ENCODE data around the gene HNRNPLL.

HNRNPLL gene

GRCh38 chr2:38535744-38536506 is 66.8 kb downstream of the HNRNPLL start:
- H3K4me3 ChIP-seq: peak overlapping the region; percentile 24 to 44 (median 29)
- H3K27ac ChIP-seq: peak overlapping the region in 2 of 21 experiments; percentile 24 to 36

- Histone ChIP-seq H3K27ac (no peak overlapping the region), H3K4me3 (no peak overlapping the region)
Observed at GRCh38 chr2:38535404-38535743, 67.4 kb downstream of the HNRNPLL start.

GRCh38 chr2:38534746-38535403 is 67.9 kb downstream of the HNRNPLL start:
- no peak overlapping the region for H3K4me3 ChIP-seq
- no peak overlapping the region for H3K27ac ChIP-seq

GRCh38 chr2:38533757-38534545 is 68.8 kb downstream of the HNRNPLL start:
- Histone ChIP-seq H3K27ac (no peak overlapping the region), H3K4me3 (no peak overlapping the region)

GRCh38 chr2:38533180-38533579 is 69.5 kb downstream of the HNRNPLL start:
- H3K4me3 ChIP-seq: no peak overlapping the region
- no peak overlapping the region for H3K27ac ChIP-seq

- H3K4me3 ChIP-seq: no peak overlapping the region
- no peak overlapping the region for H3K27ac ChIP-seq
Observed at GRCh38 chr2:38532366-38532765, 70.4 kb downstream of the HNRNPLL start.

GRCh38 chr2:38529208-38529607 is 73.5 kb downstream of the HNRNPLL start:
- Histone ChIP-seq H3K4me3 (no peak overlapping the region), H3K27ac (no peak overlapping the region)

GRCh38 chr2:38528534-38528933 is 74.2 kb downstream of the HNRNPLL start:
- Histone ChIP-seq H3K4me3 (peak overlapping the region in 2 of 7 experiments; percentile 10 to 18), H3K27ac (peak overlapping the region in 1 of 21 experiments; percentile 6)

GRCh38 chr2:38528008-38528442 is 74.7 kb downstream of the HNRNPLL start:
- H3K4me3 ChIP-seq: peak overlapping the region; percentile 3 to 35 (median 16)

GRCh38 chr2:38527338-38528007 is 75.3 kb downstream of the HNRNPLL start:
- peak overlapping the region in 10 of 21 experiments; percentile 6 to 67 (median 56) for H3K27ac ChIP-seq

More at GRCh38 chr2:38528008-38528442, 74.7 kb downstream of the HNRNPLL start:
- peak overlapping the region in 10 of 21 experiments; percentile 6 to 67 (median 56) for H3K27ac ChIP-seq

GRCh38 chr2:38526195-38526594 is 76.5 kb downstream of the HNRNPLL start:
- Histone ChIP-seq H3K4me3 (no peak overlapping the region), H3K27ac (no peak overlapping the region)

More at GRCh38 chr2:38527338-38528007, 75.3 kb downstream of the HNRNPLL start:
- peak overlapping the region in 6 of 7 experiments; percentile 3 to 35 (median 17) for H3K4me3 ChIP-seq

GRCh38 chr2:38524580-38524979 is 78.1 kb downstream of the HNRNPLL start:
- no peak overlapping the region for H3K27ac ChIP-seq
- H3K4me3 ChIP-seq: no peak overlapping the region

- Histone ChIP-seq H3K27ac (no peak overlapping the region), H3K4me3 (no peak overlapping the region)
Observed at GRCh38 chr2:38523728-38524437, 78.8 kb downstream of the HNRNPLL start.

GRCh38 chr2:38522754-38523349 is 79.9 kb downstream of the HNRNPLL start:
- H3K4me3 ChIP-seq: no peak overlapping the region
- no peak overlapping the region for H3K27ac ChIP-seq

- Histone ChIP-seq H3K27ac (no peak overlapping the region), H3K4me3 (no peak overlapping the region)
Observed at GRCh38 chr2:38521835-38522234, 80.9 kb downstream of the HNRNPLL start.

GRCh38 chr2:38517284-38517683 is 85.4 kb downstream of the HNRNPLL start:
- no peak overlapping the region for H3K4me3 ChIP-seq
- no peak overlapping the region for H3K27ac ChIP-seq

GRCh38 chr2:38516526-38516925 is 86.2 kb downstream of the HNRNPLL start:
- no peak overlapping the region for H3K4me3 ChIP-seq
- H3K27ac ChIP-seq: no peak overlapping the region

GRCh38 chr2:38516122-38516521 is 86.6 kb downstream of the HNRNPLL start:
- no peak overlapping the region for H3K4me3 ChIP-seq

More at GRCh38 chr2:38516122-38516521, 86.6 kb downstream of the HNRNPLL start:
- peak overlapping the region in 6 of 21 experiments; percentile 69 to 86 (median 79) for H3K27ac ChIP-seq

Measured in skin epidermis (tissue), 12 donors.